Keratinocyte (primary cell): ENCODE measurements around the gene RAB2B. TPM values are rescaled to one million over a fixed set of nuclear protein-coding genes. Genes with fewer than 3 reads are reported as not detected.

ENCODE experiments used
- DNase-seq: peaks from one replicate; pipeline ENCODE4 v3.0.0-alpha.2; 2011; ENCODE audit warnings: low read depth, missing footprints, low spot score
- FAIRE-seq: peaks from 2 replicates; lab custom pipeline; 2011; peaks lifted over from hg19 to GRCh38; lab: Jason Lieb, UNC
- H2AFZ ChIP-seq: 2 replicates; pipeline ENCODE4 v1.6.0; 2012; ENCODE audit warnings: low read length, control low read depth, inconsistent platforms; ENCODE audit not compliant: control insufficient read depth
- H3K27ac ChIP-seq: 2 replicates; pipeline ENCODE4 v1.5.1; 2011; ENCODE audit warnings: low read length; ENCODE audit not compliant: control insufficient read depth, insufficient read depth
- H3K27me3 ChIP-seq: 3 replicates; pipeline ENCODE4 v1.6.0; 2011; ENCODE audit warnings: low read length; ENCODE audit not compliant: control insufficient read depth, insufficient read depth; ENCODE audit errors: extremely low read depth
- H3K36me3 ChIP-seq, 2 experiments: 2 replicates in 1 of 2; 3 replicates in 1 of 2; pipeline ENCODE4 v1.5.1; 2011; ENCODE audit warnings: low read length in 2 of 2, mild to moderate bottlenecking in 1 of 2; ENCODE audit not compliant: control insufficient read depth in 2 of 2, insufficient read depth in 2 of 2; ENCODE audit errors: extremely low read depth in 1 of 2
- H3K4me1 ChIP-seq: 3 replicates; pipeline ENCODE4 v1.5.1; 2011; ENCODE audit warnings: low read length; ENCODE audit not compliant: control insufficient read depth, insufficient read depth; ENCODE audit errors: extremely low read depth
- H3K4me2 ChIP-seq: 3 replicates; pipeline ENCODE4 v1.6.0; 2011; ENCODE audit warnings: low read depth, low read length; ENCODE audit not compliant: control insufficient read depth, insufficient read depth; ENCODE audit errors: extremely low read depth
- H3K4me3 ChIP-seq, 3 experiments: fragments of 200-600 bp in 1 of 3; sonication (generic) in 1 of 3; 2 replicates in 2 of 3; 3 replicates in 1 of 3; pipeline ENCODE4 v1.5.1; 2011 to 2016; ENCODE audit warnings: low read length in 3 of 3, mild to moderate bottlenecking in 3 of 3, control low read depth in 2 of 3, inconsistent platforms in 1 of 3, low read depth in 1 of 3, mixed read lengths in 1 of 3, mixed run types in 1 of 3, moderate library complexity in 1 of 3; ENCODE audit not compliant: control insufficient read depth in 2 of 3, insufficient read depth in 2 of 3; ENCODE audit errors: extremely low read depth in 1 of 3
- H3K79me2 ChIP-seq: 2 replicates; pipeline ENCODE4 v1.6.0; 2012; ENCODE audit warnings: low read length; ENCODE audit not compliant: control insufficient read depth, insufficient read depth
- H3K9ac ChIP-seq: 3 replicates; pipeline ENCODE4 v1.6.0; 2011; ENCODE audit warnings: low read length; ENCODE audit not compliant: control insufficient read depth, insufficient read depth; ENCODE audit errors: extremely low read depth
- H3K9me1 ChIP-seq: 3 replicates; pipeline ENCODE4 v1.6.0; 2011; ENCODE audit warnings: low read length; ENCODE audit not compliant: control insufficient read depth, insufficient read depth; ENCODE audit errors: extremely low read depth
- H3K9me3 ChIP-seq: 2 replicates; pipeline ENCODE4 v1.5.1; 2012; ENCODE audit warnings: low read depth, low read length; ENCODE audit not compliant: control insufficient read depth
- H4K20me1 ChIP-seq: 3 replicates; pipeline ENCODE4 v1.6.0; 2011; ENCODE audit warnings: low read length; ENCODE audit not compliant: control insufficient read depth, insufficient read depth; ENCODE audit errors: extremely low read depth
- EZH2 ChIP-seq: IDR thresholded peaks from one replicate; pipeline ENCODE4 v1.6.1; 2012; ENCODE audit warnings: inconsistent platforms, mild to moderate bottlenecking, low read length, moderate library complexity
- dilution Hi-C: fragments of 300-500 bp; cut with MboI; formaldehyde crosslinking; loops from one replicate; pipeline ENCODE4 v1.7.0; 2020; ENCODE audit warnings: low sequenced_read_pairs; ENCODE audit not compliant: extremely low pct_ligation_motif_present
- polyA plus RNA-seq, 5 experiments: library from polyadenylated mRNA; depleted of rRNA in 3 of 5; stranded (reverse) in 3 of 5; stranded (forward) in 1 of 5; unstranded in 1 of 5; fragments of >200 nt; gene quantifications; 1 replicate in 1 of 5; 2 replicates in 3 of 5; 3 replicates in 1 of 5; pipeline versions ENCODE4 v1.2.1 to v1.2.3, GENCODE V29; 2011 to 2012; ENCODE audit warnings: missing spikeins in 2 of 5, low read depth in 1 of 5, low replicate concordance in 1 of 5
- TF ChIP-seq, protein P1 (sequence below), 3 experiments: IDR thresholded peaks in 1 of 3; conservative IDR thresholded peaks in 1 of 3; optimal IDR thresholded peaks in 1 of 3; 2 replicates in 2 of 3; 3 replicates in 1 of 3; pipeline versions ENCODE3 to v1.5.1; 2011; ENCODE audit warnings: low read length in 3 of 3, mild to moderate bottlenecking in 3 of 3, moderate library complexity in 2 of 3, control low read depth in 1 of 3, inconsistent platforms in 1 of 3; ENCODE audit not compliant: insufficient read depth in 2 of 3; ENCODE audit errors: extremely low read depth in 1 of 3

The RAB2B gene
- polyA plus RNA-seq, 1 donor (not counting 4 experiments of a cell fraction or from before 2014, with no cell fraction given) = 18.3 TPM

DNA sequence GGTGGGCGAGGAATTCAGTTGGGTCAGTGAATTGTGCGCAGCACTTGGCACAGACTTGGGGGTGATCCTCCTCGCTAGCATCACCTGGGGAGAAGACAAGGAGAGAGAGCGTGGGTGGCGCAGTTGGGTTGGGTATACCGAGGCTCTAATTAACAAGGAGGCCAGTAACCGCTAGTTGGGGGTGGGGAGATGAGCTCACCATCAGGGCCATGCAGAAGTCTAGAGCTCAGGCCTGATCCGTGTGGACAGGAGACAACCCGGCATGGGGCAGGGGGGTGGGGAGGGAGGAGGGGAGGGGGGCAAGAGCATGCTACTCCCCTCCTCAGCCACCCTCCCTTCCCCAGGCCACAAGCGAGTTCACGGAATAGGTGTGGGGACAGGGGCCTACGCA is 48.8 kb upstream of the RAB2B start:
- Histone ChIP-seq H3K9me1 (no peaks in the 10 kb centered on the region), H3K36me3 (no peaks in the 10 kb centered on the region), H3K9me3 (no peaks in the 10 kb centered on the region), H3K9ac (no peak overlapping the region), H3K4me3 (peak overlapping the region in 2 of 3 experiments; percentile 43 to 67), H3K27me3 (peaks cover 3% of the 10 kb centered on the region), H3K4me2 (peak overlapping the region; percentile 51), H2AFZ (no peak overlapping the region), H3K79me2 (no peaks in the 10 kb centered on the region), H4K20me1 (no peaks in the 10 kb centered on the region), H3K4me1 (peaks cover 2% of the 10 kb centered on the region), H3K27ac (no peak overlapping the region)
- no peak for FAIRE-seq
- dilution Hi-C loops = no loop called here
- TF ChIP-seq, protein P1, sequence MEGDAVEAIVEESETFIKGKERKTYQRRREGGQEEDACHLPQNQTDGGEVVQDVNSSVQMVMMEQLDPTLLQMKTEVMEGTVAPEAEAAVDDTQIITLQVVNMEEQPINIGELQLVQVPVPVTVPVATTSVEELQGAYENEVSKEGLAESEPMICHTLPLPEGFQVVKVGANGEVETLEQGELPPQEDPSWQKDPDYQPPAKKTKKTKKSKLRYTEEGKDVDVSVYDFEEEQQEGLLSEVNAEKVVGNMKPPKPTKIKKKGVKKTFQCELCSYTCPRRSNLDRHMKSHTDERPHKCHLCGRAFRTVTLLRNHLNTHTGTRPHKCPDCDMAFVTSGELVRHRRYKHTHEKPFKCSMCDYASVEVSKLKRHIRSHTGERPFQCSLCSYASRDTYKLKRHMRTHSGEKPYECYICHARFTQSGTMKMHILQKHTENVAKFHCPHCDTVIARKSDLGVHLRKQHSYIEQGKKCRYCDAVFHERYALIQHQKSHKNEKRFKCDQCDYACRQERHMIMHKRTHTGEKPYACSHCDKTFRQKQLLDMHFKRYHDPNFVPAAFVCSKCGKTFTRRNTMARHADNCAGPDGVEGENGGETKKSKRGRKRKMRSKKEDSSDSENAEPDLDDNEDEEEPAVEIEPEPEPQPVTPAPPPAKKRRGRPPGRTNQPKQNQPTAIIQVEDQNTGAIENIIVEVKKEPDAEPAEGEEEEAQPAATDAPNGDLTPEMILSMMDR (optimal IDR thresholded peaks at IDR 0.05 in 1 of 3, IDR thresholded peaks at IDR 0.05 in 1 of 3, conservative IDR thresholded peaks at IDR 0.05 in 1 of 3; ENCODE audit: extremely low read depth in 1 of 3, insufficient read depth in 2 of 3, low read length in 3 of 3) = no peak
- no peak for TF ChIP-seq EZH2
- DNase-seq = no peak

DNA sequence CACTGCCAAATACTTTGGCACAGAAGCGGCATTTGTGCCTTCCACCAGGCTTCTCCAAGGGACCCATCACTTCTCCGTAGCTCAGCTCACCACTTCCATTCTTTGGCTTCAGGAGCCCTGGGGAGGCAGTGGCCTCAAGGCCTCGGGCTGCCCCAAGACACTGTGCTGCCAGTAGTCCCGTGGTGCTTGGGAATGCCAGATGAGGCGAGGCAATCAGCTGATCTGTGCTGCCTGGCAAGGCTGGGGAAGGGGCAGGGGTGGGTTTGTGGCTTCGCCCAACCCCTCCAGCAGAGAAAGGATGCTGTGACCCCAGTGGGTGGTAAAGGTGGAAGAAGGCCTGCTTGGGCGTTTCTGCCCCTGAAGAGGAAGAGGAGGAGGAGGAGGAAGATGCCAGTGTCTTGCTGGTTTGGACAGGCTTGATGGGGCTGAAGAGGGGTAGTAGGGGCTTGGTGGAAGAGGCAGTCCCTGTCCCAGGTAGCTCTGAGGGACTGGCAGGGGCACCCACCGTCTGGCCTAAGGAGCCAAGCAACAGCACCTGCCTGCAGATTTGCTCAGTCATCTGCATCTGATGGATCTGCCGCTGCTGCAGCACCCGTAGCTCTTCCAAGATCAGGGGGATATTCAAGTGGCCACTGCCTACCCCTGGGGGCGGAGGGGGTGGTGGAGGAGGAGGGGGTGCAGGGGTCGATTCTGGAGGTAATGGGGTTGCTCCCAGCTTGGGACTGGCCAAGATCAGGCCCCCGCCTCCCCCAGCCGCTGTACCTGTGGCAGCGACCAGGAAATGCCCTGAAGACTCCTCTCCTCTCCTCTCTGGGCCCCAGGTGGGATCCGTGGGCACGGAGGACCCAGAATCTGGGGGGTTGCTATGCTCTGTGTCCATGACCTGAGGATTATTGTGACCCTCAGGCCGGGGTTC is 48.1 kb upstream of the RAB2B start:
- Histone ChIP-seq H3K4me3 (no peak overlapping the region), H3K27ac (no peak overlapping the region)
- no peak for TF ChIP-seq EZH2
- TF ChIP-seq, protein P1 (optimal IDR thresholded peaks at IDR 0.05 in 1 of 3, IDR thresholded peaks at IDR 0.05 in 1 of 3, conservative IDR thresholded peaks at IDR 0.05 in 1 of 3; ENCODE audit: extremely low read depth in 1 of 3, insufficient read depth in 2 of 3, low read length in 3 of 3) = no peak

More for the DNA sequence above, 48.1 kb upstream of the RAB2B start:
- FAIRE-seq = no peak
- Histone ChIP-seq H3K79me2 (no peaks in the 10 kb centered on the region), H3K4me2 (no peak overlapping the region), H3K27me3 (peaks cover 3% of the 10 kb centered on the region), H3K36me3 (no peaks in the 10 kb centered on the region), H3K9ac (no peak overlapping the region), H3K9me3 (no peaks in the 10 kb centered on the region), H3K9me1 (no peaks in the 10 kb centered on the region), H3K4me1 (no peaks in the 10 kb centered on the region), H4K20me1 (no peaks in the 10 kb centered on the region), H2AFZ (no peak overlapping the region)
- no peak for DNase-seq
- dilution Hi-C loops = no loop called here
